ENCODE results near the gene DHRS7C. TPM values are rescaled to one million over a fixed set of nuclear protein-coding genes. Genes with fewer than 3 reads are reported as not detected.

DHRS7C gene
- total RNA-seq, 2 donors from 2014 or later, result not detected

- H3K9me3 Mint-ChIP-seq, result peaks cover 7 to 8% of the 10 kb centered on the region in 2 donors
Observed at GRCh38 chr17:9820448-9820847, 29.1 kb upstream of the DHRS7C start.

GRCh38 chr17:9818760-9819159 lies 27.4 kb upstream of the DHRS7C start:
- DNase-seq, result no peak
- Mint-ChIP-seq H3K27ac (no peak overlapping the region), H3K27me3 (ENCODE audit: low read depth) (peaks cover 8% of the 10 kb centered on the region), H3K4me1 (ENCODE audit: low read depth) (no peaks in the 10 kb centered on the region), H3K36me3 (ENCODE audit: insufficient read depth in 2 of 2) (no peaks in the 10 kb centered on the region), H3K9me3 (peaks cover 7 to 8% of the 10 kb centered on the region in 2 donors), H3K4me3 (no peak overlapping the region)
- ATAC-seq (replicated peaks in 1 of 2), result no peak

More at GRCh38 chr17:9820448-9820847, 29.1 kb upstream of the DHRS7C start:
- Mint-ChIP-seq H3K27me3 (ENCODE audit: low read depth) (peaks cover 8% of the 10 kb centered on the region), H3K27ac (no peak overlapping the region), H3K36me3 (ENCODE audit: insufficient read depth in 2 of 2) (no peaks in the 10 kb centered on the region), H3K4me3 (no peak overlapping the region), H3K4me1 (ENCODE audit: low read depth) (no peaks in the 10 kb centered on the region)
- no peak for DNase-seq
- ATAC-seq (replicated peaks in 1 of 2), result no peak

- Mint-ChIP-seq H3K4me3 (no peak overlapping the region), H3K27ac (no peak overlapping the region), H3K36me3 (ENCODE audit: insufficient read depth in 2 of 2) (no peaks in the 10 kb centered on the region), H3K4me1 (ENCODE audit: low read depth) (no peaks in the 10 kb centered on the region), H3K9me3 (peaks cover 6% of the 10 kb centered on the region in 2 donors), H3K27me3 (ENCODE audit: low read depth) (peaks cover 8% of the 10 kb centered on the region)
- ATAC-seq (replicated peaks in 1 of 2), result no peak
- no peak for DNase-seq
Observed at GRCh38 chr17:9817086-9817485, 25.7 kb upstream of the DHRS7C start.

GRCh38 chr17:9816472-9816871 lies 25.1 kb upstream of the DHRS7C start:
- Mint-ChIP-seq H3K36me3 (ENCODE audit: insufficient read depth in 2 of 2) (no peaks in the 10 kb centered on the region), H3K27ac (no peak overlapping the region), H3K4me3 (no peak overlapping the region), H3K27me3 (ENCODE audit: low read depth) (peaks cover 8% of the 10 kb centered on the region), H3K4me1 (ENCODE audit: low read depth) (no peaks in the 10 kb centered on the region), H3K9me3 (peaks cover 6% of the 10 kb centered on the region in 2 donors)
- ATAC-seq (replicated peaks in 1 of 2) (no peak), DNase-seq (no peak)

- Mint-ChIP-seq H3K4me1 (ENCODE audit: low read depth) (no peaks in the 10 kb centered on the region), H3K9me3 (peaks cover 6% of the 10 kb centered on the region in 2 donors), H3K36me3 (ENCODE audit: insufficient read depth in 2 of 2) (no peaks in the 10 kb centered on the region), H3K4me3 (no peak overlapping the region), H3K27me3 (ENCODE audit: low read depth) (peaks cover 8% of the 10 kb centered on the region), H3K27ac (no peak overlapping the region)
- ATAC-seq (replicated peaks in 1 of 2) (no peak), DNase-seq (no peak)
Observed at GRCh38 chr17:9814337-9814945, 23.0 kb upstream of the DHRS7C start.

- no peaks in the 10 kb centered on the region for H3K4me1 Mint-ChIP-seq (ENCODE audit: low read depth)
- ATAC-seq (replicated peaks in 1 of 2) (no peak), DNase-seq (no peak)
- no peaks in the 10 kb centered on the region for H3K36me3 Mint-ChIP-seq (ENCODE audit: insufficient read depth in 2 of 2)
- no peaks in the 10 kb centered on the region for H3K27me3 Mint-ChIP-seq (ENCODE audit: low read depth)
- H3K27ac Mint-ChIP-seq, result no peak overlapping the region
- peaks cover 6% of the 10 kb centered on the region in 2 donors for H3K9me3 Mint-ChIP-seq
- no peak overlapping the region for H3K4me3 Mint-ChIP-seq
Observed at GRCh38 chr17:9813166-9813565, 21.8 kb upstream of the DHRS7C start.

- no peaks in the 10 kb centered on the region for H3K36me3 Mint-ChIP-seq (ENCODE audit: insufficient read depth in 2 of 2)
- H3K4me1 Mint-ChIP-seq (ENCODE audit: low read depth), result no peaks in the 10 kb centered on the region
- H3K27me3 Mint-ChIP-seq (ENCODE audit: low read depth), result no peaks in the 10 kb centered on the region
- ATAC-seq (replicated peaks in 1 of 2) (no peak), DNase-seq (no peak)
- H3K27ac Mint-ChIP-seq, result no peak overlapping the region
- H3K4me3 Mint-ChIP-seq, result no peak overlapping the region
- H3K9me3 Mint-ChIP-seq, result peaks cover 4% of the 10 kb centered on the region in 2 donors
Observed at GRCh38 chr17:9811537-9811936, 20.1 kb upstream of the DHRS7C start.

- ATAC-seq (replicated peaks in 1 of 2), result no peak
- no peaks in the 10 kb centered on the region for H3K27me3 Mint-ChIP-seq (ENCODE audit: low read depth)
- H3K4me3 Mint-ChIP-seq, result no peak overlapping the region
- no peak for DNase-seq
- H3K9me3 Mint-ChIP-seq, result no peaks in the 10 kb centered on the region
- no peaks in the 10 kb centered on the region for H3K36me3 Mint-ChIP-seq (ENCODE audit: insufficient read depth in 2 of 2)
- no peaks in the 10 kb centered on the region for H3K4me1 Mint-ChIP-seq (ENCODE audit: low read depth)
- H3K27ac Mint-ChIP-seq, result no peak overlapping the region
Observed at GRCh38 chr17:9811086-9811485, 19.7 kb upstream of the DHRS7C start.

- H3K27me3 Mint-ChIP-seq (ENCODE audit: low read depth), result no peaks in the 10 kb centered on the region
- H3K36me3 Mint-ChIP-seq (ENCODE audit: insufficient read depth in 2 of 2), result no peaks in the 10 kb centered on the region
- H3K9me3 Mint-ChIP-seq, result no peaks in the 10 kb centered on the region
- H3K27ac Mint-ChIP-seq, result no peak overlapping the region
- DNase-seq (no peak), ATAC-seq (replicated peaks in 1 of 2) (no peak)
- no peak overlapping the region for H3K4me3 Mint-ChIP-seq
- no peaks in the 10 kb centered on the region for H3K4me1 Mint-ChIP-seq (ENCODE audit: low read depth)
Observed at GRCh38 chr17:9810100-9810949, 18.9 kb upstream of the DHRS7C start.

GRCh38 chr17:9809409-9809808 lies 18.0 kb upstream of the DHRS7C start:
- H3K4me3 Mint-ChIP-seq, result no peak overlapping the region
- no peaks in the 10 kb centered on the region for H3K36me3 Mint-ChIP-seq (ENCODE audit: insufficient read depth in 2 of 2)
- ATAC-seq (replicated peaks in 1 of 2) (no peak), DNase-seq (no peak)
- peaks cover 0 to 4% of the 10 kb centered on the region in 2 donors for H3K9me3 Mint-ChIP-seq
- no peaks in the 10 kb centered on the region for H3K4me1 Mint-ChIP-seq (ENCODE audit: low read depth)
- no peak overlapping the region for H3K27ac Mint-ChIP-seq
- H3K27me3 Mint-ChIP-seq (ENCODE audit: low read depth), result no peaks in the 10 kb centered on the region

GRCh38 chr17:9806699-9807098 lies 15.3 kb upstream of the DHRS7C start:
- ATAC-seq (replicated peaks in 1 of 2), result no peak
- H3K36me3 Mint-ChIP-seq (ENCODE audit: insufficient read depth in 2 of 2), result no peaks in the 10 kb centered on the region
- DNase-seq, result no peak
- no peaks in the 10 kb centered on the region for H3K4me1 Mint-ChIP-seq (ENCODE audit: low read depth)
- H3K4me3 Mint-ChIP-seq, result no peak overlapping the region
- peaks cover 0 to 4% of the 10 kb centered on the region in 2 donors for H3K9me3 Mint-ChIP-seq
- H3K27ac Mint-ChIP-seq, result no peak overlapping the region
- no peaks in the 10 kb centered on the region for H3K27me3 Mint-ChIP-seq (ENCODE audit: low read depth)

- Mint-ChIP-seq H3K4me3 (no peak overlapping the region), H3K4me1 (ENCODE audit: low read depth) (no peaks in the 10 kb centered on the region), H3K9me3 (peaks cover 0 to 4% of the 10 kb centered on the region in 2 donors), H3K36me3 (ENCODE audit: insufficient read depth in 2 of 2) (no peaks in the 10 kb centered on the region), H3K27ac (no peak overlapping the region), H3K27me3 (ENCODE audit: low read depth) (no peaks in the 10 kb centered on the region)
- no peak for ATAC-seq (replicated peaks in 1 of 2)
- DNase-seq, result no peak
Observed at GRCh38 chr17:9805769-9806168, 14.4 kb upstream of the DHRS7C start.

- Mint-ChIP-seq H3K9me3 (peaks cover 0 to 4% of the 10 kb centered on the region in 2 donors), H3K27ac (no peak overlapping the region), H3K4me1 (ENCODE audit: low read depth) (no peaks in the 10 kb centered on the region), H3K4me3 (no peak overlapping the region), H3K36me3 (ENCODE audit: insufficient read depth in 2 of 2) (no peaks in the 10 kb centered on the region), H3K27me3 (ENCODE audit: low read depth) (no peaks in the 10 kb centered on the region)
- DNase-seq (no peak), ATAC-seq (replicated peaks in 1 of 2) (no peak)
Observed at GRCh38 chr17:9802697-9803096, 11.3 kb upstream of the DHRS7C start.
